DMS53 treated with DMSO at 0.1 percent for 48 hours (cell line): Measurements from ENCODE around the gene INSRR.

Source experiments
- DNase-seq: peaks from one replicate; lab custom pipeline; 2025; ENCODE audit not compliant: unreplicated experiment; lab: John Stamatoyannopoulos, UW

Gene INSRR

DNA sequence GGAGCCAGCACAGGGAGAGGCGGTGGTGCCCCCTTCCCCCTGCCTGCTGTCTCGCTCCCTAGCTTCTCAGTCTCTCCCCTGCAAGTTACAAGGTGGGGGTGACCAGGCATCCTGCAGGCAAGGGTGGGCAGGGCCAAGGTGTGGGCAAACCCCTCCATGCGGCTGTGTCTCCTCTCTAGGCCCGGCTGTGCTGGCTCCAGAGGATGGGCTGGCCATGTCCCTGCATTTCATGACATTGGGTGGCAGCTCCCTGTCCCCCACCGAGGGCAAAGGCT lies 16.4 kb upstream of the INSRR start:
- DNase-seq = no peak

DNA sequence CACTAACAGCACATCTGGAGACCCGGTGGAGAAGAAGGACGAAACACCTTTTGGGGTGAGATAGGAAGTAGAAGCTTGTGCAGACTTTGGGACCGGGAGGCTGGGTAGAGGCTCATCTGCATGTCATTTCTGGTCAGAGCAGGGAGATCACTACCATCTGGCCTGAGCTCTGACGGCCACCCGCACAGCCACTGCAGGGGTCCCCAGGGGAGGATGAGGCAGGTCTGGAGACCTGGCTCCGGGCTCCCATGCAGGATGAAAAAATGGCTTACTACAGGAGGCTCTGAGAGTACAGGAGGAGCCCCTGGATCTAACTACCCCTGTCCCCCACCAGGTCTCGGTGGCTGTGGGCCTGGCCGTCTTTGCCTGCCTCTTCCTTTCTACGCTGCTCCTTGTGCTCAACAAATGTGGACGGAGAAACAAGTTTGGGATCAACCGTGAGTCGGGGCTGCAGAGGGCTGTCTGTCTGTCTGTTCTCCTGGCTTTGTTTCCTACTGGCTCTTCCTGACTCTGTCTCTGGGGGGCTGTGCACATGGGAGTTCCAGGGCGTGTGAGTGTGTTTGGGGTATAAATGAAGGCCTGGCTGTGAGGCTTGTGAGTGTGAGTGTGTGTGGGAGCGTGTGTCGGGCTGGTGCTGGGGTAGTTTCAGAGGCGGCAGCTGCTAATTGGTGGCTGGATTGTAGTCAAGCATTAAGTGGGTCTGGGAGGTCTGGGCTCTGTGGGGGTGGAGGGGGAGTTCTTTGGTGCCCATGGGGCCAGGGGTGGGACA lies 15.8 kb upstream of the INSRR start:
- DNase-seq = no peak

- DNase-seq = no peak
Measured at GRCh38 chr1:156874142-156874541, 15.2 kb upstream of the INSRR start.

DNA sequence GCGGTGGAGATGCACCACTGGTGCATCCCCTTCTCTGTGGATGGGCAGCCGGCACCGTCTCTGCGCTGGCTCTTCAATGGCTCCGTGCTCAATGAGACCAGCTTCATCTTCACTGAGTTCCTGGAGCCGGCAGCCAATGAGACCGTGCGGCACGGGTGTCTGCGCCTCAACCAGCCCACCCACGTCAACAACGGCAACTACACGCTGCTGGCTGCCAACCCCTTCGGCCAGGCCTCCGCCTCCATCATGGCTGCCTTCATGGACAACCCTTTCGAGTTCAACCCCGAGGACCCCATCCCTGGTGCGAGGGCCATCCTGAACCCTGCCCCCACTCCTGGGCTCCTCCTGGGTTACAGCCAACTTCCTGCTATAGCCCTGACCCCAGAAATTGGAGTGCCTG lies 14.7 kb upstream of the INSRR start:
- no peak for DNase-seq

DNA sequence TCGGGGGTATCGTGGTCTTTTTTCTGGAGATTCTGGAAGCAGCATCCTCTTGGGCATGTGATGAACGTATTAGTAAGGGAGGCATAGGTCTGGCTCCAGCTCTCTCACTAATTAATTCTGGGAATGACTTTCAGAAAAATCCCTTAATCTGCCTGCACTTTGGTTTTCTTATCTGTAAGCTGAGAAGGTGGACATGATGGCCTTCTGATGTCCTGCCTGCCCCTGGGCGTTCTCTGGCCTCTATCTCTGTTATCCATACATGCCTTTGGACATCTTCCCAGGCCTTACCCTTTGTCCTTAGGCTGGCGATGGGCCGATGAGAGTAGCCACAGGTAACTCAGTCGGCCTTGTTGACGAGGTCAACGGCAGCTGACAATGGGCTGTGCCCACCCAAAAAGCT lies 10.5 kb upstream of the INSRR start:
- DNase-seq = no peak

GRCh38 chr1:156868341-156868740 lies 9.4 kb upstream of the INSRR start:
- no peak for DNase-seq

DNA sequence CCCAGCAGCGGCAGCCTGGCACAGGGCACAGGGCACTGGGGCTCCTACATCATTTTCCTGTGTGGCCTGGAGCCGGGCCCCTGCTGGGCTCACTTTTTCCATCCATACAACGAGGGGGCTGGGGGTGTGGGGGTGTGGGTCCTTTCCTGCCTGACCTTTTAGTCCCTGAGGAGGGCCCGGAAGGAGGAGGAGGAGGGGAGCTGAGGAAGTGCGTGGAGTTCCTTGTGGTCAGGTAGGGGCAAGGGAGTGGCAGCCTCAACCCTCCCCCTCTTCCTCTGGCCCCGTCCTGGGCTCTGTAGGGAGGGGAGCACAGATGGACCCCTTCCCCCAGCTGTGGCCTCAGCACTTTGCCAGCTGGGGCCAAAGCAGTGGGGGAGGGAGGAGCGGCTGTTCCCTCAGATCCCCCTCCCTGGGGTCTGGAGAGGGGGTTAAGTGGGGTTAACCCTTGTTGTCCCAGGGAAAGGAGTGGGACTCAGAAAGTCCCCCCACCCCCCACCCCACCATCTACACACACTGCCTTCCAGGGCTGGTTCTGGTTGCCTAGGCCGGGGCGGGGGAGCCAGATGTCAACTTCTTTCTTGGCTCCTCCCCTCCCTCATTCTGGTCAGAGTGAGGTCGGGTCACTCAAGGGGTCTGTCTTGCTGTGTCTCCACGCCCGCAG lies 7.5 kb upstream of the INSRR start:
- no peak for DNase-seq

- DNase-seq = no peak
Measured at GRCh38 chr1:156865865-156866248, 6.9 kb upstream of the INSRR start.

DNA sequence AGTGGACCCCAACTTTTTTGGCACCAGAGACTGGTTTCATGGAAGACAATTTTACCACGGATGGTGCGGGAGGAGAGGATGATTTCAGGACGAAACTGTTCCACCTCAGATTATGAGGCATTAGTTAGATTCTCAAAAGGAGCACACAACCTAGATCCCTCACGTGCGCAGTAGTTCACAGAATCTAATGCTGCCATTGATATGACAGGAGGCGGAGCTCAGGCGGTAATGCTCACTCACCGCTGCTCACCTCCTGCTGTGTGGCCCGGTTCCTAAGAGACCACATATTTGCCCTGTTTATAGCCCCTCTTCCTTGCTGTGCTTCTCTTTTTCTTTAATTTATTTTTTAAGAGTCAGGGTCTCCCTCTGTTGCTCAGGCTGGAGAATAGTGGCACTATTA lies 6.3 kb upstream of the INSRR start:
- DNase-seq = no peak

GRCh38 chr1:156864796-156865195 lies 5.9 kb upstream of the INSRR start:
- no peak for DNase-seq

DNA sequence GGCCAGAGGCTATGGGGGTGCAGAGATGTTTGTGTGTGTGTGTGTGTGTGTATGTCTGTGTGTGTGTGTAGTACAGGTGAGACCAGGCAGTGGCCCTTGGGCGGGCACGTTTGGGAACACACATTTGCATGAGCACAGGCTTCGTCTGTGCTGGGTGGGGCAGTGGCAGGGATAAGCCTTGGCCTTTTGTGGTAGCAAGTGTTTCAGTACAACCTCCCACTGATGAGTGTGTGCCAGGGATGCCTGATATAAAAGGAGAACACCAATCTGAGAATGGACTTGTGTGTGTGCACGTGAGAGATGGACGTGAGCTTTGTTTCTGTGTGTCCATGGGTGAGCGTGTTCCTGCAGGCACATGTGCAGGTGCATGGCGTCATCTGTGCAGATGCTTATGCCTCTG lies 4.7 kb upstream of the INSRR start:
- no peak for DNase-seq

GRCh38 chr1:156862997-156863599 lies 4.2 kb upstream of the INSRR start:
- DNase-seq = no peak

DNA sequence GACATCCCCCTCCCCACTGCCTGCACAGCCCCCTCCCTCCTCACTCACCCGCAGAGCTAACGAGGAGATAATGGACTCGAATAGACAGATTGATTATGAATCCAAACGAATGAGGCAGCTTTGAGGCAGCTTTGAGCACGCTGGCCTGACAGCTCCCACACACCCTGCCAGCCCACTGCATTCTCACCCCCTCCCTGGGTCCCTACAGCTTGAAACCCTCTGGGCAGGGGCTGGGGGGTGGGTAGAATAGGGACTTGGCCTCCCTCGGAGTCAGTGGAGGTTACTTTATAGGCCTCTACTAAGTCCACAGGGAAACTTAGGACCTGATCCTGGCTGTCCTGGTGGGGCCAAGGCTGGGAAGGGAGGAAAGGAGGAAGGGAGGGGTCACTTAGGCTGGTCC lies 3.7 kb upstream of the INSRR start:
- no peak for DNase-seq

GRCh38 chr1:156860628-156861423 lies 1.9 kb upstream of the INSRR start, which contains the start of gene NTRK1:
TSS of gene NTRK1 (plus strand) at chr1:156860865. CDS start at chr1:156860935, 70 bp downstream.
- DNase-seq = no peak

- DNase-seq = peak; percentile 57
Measured at GRCh38 chr1:156860113-156860627, 1.3 kb upstream of the INSRR start.

DNA sequence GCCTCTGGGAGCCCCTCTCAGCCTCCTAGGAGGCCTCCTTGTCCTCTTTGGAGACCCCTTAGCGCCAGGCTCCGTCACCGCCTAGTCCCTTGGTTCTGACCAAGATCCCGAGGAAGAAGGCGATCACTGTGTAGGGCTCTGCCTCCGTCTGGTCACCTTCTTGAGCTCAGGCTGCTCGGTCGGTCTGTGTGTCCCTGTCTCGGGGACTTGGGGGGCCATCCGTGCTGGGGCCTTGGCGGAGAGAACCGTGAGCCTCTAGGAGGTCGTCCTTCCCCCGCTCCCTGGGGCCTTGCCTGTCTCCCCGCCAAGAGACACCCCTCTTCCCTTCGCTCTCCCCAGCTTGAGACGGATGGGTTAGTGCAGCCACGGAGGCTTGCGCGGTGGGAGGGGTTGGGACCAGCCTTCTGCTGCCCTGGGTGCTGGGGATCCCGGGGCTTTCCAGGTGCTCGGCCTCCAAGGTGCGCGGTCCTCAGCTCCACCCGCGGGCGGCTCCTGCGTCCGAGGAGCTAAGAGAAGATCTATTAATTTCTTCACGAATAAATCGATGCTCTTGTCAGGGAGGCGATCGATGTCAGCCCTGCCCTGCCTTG lies 701 bp upstream of the INSRR start:
- DNase-seq = peak; percentile 24

GRCh38 chr1:156858555-156858956 lies 361 bp downstream of the INSRR start:
- no peak for DNase-seq

- no peak for DNase-seq
Measured at GRCh38 chr1:156857532-156857931, 1.4 kb downstream of the INSRR start.

GRCh38 chr1:156856282-156856785 lies 2.6 kb downstream of the INSRR start:
- no peak for DNase-seq

DNA sequence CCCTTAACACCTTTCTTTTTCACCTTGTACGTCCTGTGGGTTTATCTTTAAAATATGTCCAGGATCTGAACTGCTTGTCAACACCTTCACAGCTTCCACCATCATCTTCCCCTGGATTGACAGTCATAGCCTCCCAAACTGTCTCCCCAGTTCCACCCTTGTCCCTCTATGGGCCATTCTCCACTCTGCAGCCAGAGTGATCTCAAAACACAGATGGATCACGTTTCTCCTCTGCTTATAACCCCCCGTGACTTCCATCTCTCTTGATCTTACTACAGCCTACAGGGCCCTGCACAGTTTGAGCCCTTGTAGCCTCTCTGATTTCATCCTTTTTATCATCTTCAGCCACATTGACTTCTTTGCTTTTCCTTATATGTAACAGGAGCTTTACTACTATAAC lies 4.3 kb downstream of the INSRR start:
- DNase-seq = no peak

DNA sequence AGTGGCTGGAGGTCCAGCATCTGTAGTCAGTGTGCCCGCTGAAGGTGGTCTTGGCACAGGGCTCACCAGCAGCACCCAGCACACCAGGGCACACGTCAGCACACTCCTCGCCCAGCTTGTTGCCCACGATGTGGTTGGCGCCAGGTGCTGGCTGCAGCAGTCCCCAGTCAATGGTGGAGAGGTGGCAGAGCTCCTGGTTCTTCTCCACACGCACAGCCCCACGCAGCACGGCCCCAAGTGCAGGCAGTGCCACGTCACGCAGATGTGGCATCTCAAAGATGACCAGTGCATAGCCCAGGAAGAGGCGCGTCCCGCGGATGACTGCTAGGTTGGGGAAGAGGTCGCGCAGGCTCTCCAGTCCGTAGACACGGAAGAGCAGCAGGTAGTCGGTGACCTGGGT lies 5.2 kb downstream of the INSRR start:
- no peak for DNase-seq
